RCC 7860 (cell line): ENCODE data around the gene DISC1.
"Not testable (repeated sequence)": the region's sequence is repeated elsewhere in the genome, so short reads cannot be mapped to it uniquely, and the experiment has no call there.

Experiments
- DNase-seq: peaks from one replicate; pipeline ENCODE4 v3.0.0-alpha.2; 2015; ENCODE audit warnings: low spot score
- FAIRE-seq: peaks from 2 replicates; lab custom pipeline; 2012; peaks lifted over from hg19 to GRCh38; lab: Jason Lieb, UNC

Gene DISC1

GRCh38 chr1:231724041-231724440, 97.5 kb downstream of the DISC1 start:
- DNase-seq (no peak), FAIRE-seq (no peak)

DNA sequence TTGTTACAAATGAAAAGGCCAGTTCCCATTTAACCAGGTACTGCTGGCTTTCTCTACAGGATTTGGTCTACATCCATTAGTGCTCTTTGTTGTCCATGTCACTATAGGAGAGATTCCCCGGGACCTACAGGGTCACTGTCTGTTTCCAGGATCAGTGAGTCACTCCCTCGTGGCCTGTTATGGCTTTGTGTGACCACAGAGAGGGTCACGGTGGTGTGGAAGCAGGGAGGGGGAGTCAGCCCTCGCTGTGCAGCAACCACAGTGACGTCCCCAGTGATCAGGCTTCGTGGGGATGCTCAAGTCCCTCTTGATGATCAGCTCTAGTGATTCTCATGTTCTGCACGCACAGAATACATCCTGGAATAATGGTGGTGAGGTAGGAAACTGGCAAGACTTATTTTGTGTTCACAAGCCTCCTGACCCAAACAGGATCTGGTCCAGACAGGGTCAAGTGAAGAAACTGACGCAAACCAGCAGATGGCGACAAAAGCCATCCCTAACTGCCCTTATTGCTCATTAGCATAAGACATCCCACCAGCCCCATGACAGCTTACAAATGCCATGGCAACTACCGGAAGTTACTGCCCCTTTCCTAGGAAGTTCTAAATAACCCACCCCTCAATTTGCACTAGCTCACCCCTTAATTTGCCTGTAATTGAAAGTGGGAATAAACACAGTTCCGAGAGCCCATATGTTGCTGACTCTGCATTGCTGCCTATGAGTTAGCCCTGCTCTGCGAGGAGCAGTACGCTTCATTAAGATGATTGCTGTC, 98.5 kb downstream of the DISC1 start:
- FAIRE-seq (peak; percentile 62), DNase-seq (peak; percentile 69)

DNA sequence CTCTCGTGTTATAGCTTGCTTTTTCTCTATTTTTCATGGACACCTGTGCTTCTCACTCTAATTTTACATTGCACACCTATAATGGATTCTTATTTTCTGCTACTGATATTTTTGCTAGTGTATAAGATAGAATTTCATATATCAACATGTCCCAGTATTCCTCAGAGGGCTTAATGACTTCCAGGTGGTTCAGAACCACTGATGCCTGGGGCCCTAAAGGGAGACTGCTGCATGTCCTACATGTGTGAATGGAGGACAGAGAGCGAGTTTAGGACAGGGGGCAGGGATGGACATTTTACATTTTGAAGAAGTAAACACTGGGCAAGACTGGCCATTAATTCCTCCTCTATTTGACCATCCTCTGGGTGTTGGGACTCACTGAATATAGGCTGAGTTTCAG, 100.6 kb downstream of the DISC1 start:
- DNase-seq (no peak), FAIRE-seq (no peak)

GRCh38 chr1:231728987-231729386, 102.4 kb downstream of the DISC1 start:
- not testable (repeated sequence) for FAIRE-seq, DNase-seq

- FAIRE-seq (no peak), DNase-seq (no peak)
These were observed 103.0 kb downstream of the DISC1 start for GRCh38 chr1:231729544-231729943.

GRCh38 chr1:231731268-231731667, 104.7 kb downstream of the DISC1 start:
- no peak for DNase-seq
- FAIRE-seq = no peak

- FAIRE-seq = no peak
These were observed 106.5 kb downstream of the DISC1 start for GRCh38 chr1:231733063-231733462.

GRCh38 chr1:231733672-231734071, 107.1 kb downstream of the DISC1 start:
- DNase-seq = no peak

More at GRCh38 chr1:231733063-231733462, 106.5 kb downstream of the DISC1 start:
- no peak for DNase-seq

DNA sequence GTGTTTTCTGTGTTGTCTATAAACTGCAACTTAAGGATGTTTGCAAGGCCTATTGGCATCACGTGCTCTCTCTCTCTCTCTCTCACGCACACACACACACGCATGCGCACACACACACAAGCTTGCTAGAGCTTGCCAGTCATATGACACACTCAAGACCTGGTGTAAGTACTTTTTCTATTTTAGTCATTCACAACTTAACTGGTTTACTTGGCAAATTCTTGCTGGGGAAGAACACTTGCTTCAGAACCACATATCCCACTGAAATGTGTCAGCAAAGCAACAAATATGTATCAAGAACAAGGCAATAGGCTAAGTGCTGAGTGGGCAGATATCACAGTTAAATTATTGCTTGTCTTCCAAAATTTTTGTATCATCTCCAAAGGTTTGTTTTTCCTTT, 107.8 kb downstream of the DISC1 start:
- DNase-seq (no peak), FAIRE-seq (no peak)

More at GRCh38 chr1:231733672-231734071, 107.1 kb downstream of the DISC1 start:
- no peak for FAIRE-seq

DNA sequence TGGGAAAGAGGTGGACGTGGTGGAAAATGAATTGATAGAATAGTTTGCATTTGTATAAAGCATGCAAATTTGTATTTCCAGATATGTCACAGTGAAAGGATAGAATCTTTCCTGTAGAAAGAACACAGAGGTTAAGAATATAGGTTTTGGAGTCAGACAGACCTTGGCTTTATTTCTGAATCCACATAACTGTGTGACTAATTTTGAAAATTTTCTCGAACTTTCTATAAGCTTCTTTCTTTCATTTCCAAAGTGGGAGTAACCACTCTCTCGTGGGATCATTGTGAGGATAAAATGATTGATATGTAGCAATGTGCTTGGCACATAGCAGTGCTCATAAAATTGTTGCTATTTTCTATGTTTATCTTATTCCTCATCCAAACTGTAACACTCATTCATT, 108.8 kb downstream of the DISC1 start:
- no peak for FAIRE-seq

DNA sequence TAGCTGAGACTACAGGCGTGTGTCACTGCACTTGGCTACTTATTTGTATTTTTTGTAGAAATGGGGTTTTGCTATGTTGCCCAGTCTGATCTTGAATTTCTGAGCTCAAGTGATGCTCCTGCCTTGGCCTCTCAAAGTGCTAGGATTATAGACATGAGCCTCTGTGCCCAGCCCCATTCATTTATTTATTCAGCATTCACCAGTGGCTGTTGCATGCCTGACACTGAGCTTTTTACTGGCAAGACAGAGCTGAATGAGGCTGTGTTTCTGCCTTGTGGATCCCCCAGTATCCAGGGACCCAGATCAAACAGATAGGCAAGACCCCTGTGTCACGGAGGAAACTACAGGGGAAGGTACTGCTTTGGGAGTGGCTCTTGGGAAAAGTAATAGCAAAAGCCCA, 109.4 kb downstream of the DISC1 start:
- no peak for DNase-seq
- FAIRE-seq = no peak

More for the DNA sequence above, 108.8 kb downstream of the DISC1 start:
- no peak for DNase-seq

GRCh38 chr1:231736464-231736863, 109.9 kb downstream of the DISC1 start:
- FAIRE-seq (no peak), DNase-seq (no peak)

DNA sequence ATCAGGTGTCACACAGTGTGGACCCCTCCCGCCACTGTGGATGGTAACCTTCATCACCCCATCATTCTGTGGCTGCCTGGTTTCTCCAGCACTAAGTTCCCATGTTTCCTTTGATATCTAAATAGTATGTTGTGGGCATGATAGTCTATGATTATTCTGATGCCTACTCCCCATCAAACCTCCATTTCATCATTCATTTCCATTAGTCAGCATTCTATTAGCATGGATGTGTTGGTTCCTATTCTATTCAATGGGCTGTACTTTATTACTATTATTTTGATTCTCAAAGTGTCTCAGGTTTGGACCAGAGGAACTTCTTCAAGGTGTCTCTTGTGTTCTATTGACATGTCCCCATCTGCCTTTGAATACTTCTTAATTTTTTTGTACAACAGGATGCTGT, 112.0 kb downstream of the DISC1 start:
- DNase-seq (no peak), FAIRE-seq (no peak)

GRCh38 chr1:231743966-231744365, 117.4 kb downstream of the DISC1 start:
- FAIRE-seq (no peak), DNase-seq (no peak)

- DNase-seq (no peak), FAIRE-seq (no peak)
These were observed 122.3 kb downstream of the DISC1 start for GRCh38 chr1:231748760-231749415.

GRCh38 chr1:231750296-231750695, 123.7 kb downstream of the DISC1 start:
- no peak for FAIRE-seq
- no peak for DNase-seq

GRCh38 chr1:231750818-231751362, 124.3 kb downstream of the DISC1 start:
- DNase-seq (no peak), FAIRE-seq (no peak)

DNA sequence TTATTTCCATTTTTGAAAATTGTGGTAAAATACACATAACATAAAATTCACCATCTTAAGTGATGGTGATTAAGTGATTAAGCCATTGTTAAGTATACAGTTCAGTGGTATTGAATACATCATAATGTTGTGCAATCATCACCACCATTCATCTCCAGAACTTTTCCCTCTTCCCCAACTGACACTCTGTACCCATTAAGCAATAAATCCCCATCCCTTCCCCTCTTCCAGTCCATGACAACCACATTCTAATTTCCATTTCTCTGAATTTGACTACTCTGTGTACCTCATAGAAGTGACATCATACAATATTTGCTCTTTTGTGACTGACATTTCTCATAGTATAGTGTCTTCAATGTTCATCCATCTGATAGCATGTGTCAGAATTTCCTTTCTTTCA, 124.8 kb downstream of the DISC1 start:
- FAIRE-seq = no peak
- no peak for DNase-seq

GRCh38 chr1:231753313-231753712, 126.7 kb downstream of the DISC1 start:
- FAIRE-seq (no peak), DNase-seq (no peak)

- FAIRE-seq = no peak
- DNase-seq = no peak
These were observed 130.5 kb downstream of the DISC1 start for GRCh38 chr1:231757101-231757404.

- no peak for DNase-seq
- no peak for FAIRE-seq
These were observed 131.2 kb downstream of the DISC1 start for GRCh38 chr1:231757759-231758158.

GRCh38 chr1:231761252-231761651, 134.7 kb downstream of the DISC1 start:
- DNase-seq (no peak), FAIRE-seq (no peak)
